WERI-Rb-1 (cell line): ENCODE measurements around the gene NR6A1.
A peak's percentile ranks its signal among the peaks of the same experiment; 100 is the strongest.

Experiments used
- DNase-seq: peaks from one replicate; pipeline ENCODE4 v3.0.0-alpha.2; 2020
- H3K27ac ChIP-seq: fragments of 250-450 bp; sonication (Bioruptor Pico); 2 replicates; pipeline ENCODE4 v1.5.1; 2020; ENCODE audit warnings: mild to moderate bottlenecking, moderate library complexity
- H3K27me3 ChIP-seq: fragments of 250-450 bp; sonication (Bioruptor Pico); 2 replicates; pipeline ENCODE4 v1.5.1; 2021; ENCODE audit warnings: mild to moderate bottlenecking, low read depth, moderate library complexity; ENCODE audit not compliant: insufficient read depth, severe bottlenecking
- H3K36me3 ChIP-seq: fragments of 250-450 bp; sonication (Bioruptor Pico); 2 replicates; pipeline ENCODE4 v1.5.1; 2020; ENCODE audit warnings: mild to moderate bottlenecking, moderate library complexity
- H3K4me3 ChIP-seq: 2 replicates; pipeline ENCODE4 v1.5.1; 2011; ENCODE audit warnings: low read depth, mild to moderate bottlenecking, control low read depth, low read length
- H3K9me3 ChIP-seq: fragments of 250-450 bp; sonication (Bioruptor Pico); 2 replicates; pipeline ENCODE4 v1.5.1; 2021; ENCODE audit warnings: mild to moderate bottlenecking, moderate library complexity; ENCODE audit not compliant: severe bottlenecking
- CTCF ChIP-seq: IDR thresholded peaks from 2 replicates; pipeline ENCODE4 v1.5.1; 2011; ENCODE audit warnings: low read depth, mild to moderate bottlenecking, control low read depth, inconsistent platforms, low read length

The NR6A1 gene

GRCh38 chr9:124544535-124544934 lies 226.6 kb downstream of the NR6A1 start:
- no peak for TF ChIP-seq CTCF
- Histone ChIP-seq H3K4me3 (no peak overlapping the region), H3K27me3 (no peaks in the 10 kb centered on the region), H3K27ac (peak overlapping the region; percentile 36), H3K9me3 (no peaks in the 10 kb centered on the region), H3K36me3 (peaks cover 31% of the 10 kb centered on the region)
- DNase-seq, result peak; percentile 47

DNA sequence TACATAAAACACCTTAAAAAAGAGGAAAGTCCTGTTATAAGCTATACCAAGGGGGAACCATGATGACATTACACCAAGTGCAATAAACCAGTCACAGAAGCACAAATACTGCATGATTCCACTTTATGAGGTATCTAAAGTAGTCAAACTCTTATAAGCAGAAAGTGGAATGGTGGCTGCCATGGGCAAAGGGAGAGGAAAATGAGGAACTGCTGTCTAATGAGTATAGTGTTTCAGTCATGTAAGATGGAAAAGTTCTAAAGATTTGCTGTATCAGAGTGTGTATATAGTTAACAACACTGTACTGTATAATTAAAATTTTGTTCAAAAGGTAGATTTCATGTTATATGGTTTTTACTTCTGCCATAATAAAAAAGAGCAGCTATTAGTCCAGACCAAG lies 229.3 kb downstream of the NR6A1 start:
- no peak for DNase-seq
- Histone ChIP-seq H3K4me3 (no peak overlapping the region), H3K36me3 (peaks cover 54% of the 10 kb centered on the region), H3K27me3 (no peaks in the 10 kb centered on the region), H3K27ac (no peak overlapping the region), H3K9me3 (no peaks in the 10 kb centered on the region)
- TF ChIP-seq CTCF, result no peak

DNA sequence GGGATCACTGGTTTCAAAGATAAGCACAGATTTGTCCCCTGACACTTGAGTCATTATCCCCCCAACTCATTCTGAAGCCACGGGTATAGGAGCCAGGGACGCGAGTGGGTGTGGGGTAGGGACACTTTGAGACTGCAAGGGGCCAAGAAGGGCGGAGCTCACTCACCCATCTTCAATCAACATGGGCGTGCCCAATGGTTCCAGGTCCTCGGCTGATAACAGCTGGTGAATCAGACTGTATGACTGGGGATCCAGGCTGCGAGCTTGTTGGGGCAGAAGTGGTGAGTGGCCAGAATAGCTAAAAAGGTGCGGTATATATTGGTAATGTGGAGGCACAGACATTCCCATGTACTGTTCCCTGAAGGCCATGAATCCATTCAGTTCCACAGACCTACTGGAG lies 233.2 kb downstream of the NR6A1 start:
- no peak for DNase-seq
- Histone ChIP-seq H3K27ac (no peak overlapping the region), H3K36me3 (peaks cover 74% of the 10 kb centered on the region), H3K4me3 (no peak overlapping the region), H3K27me3 (no peaks in the 10 kb centered on the region), H3K9me3 (no peaks in the 10 kb centered on the region)
- TF ChIP-seq CTCF, result no peak

- no peak for TF ChIP-seq CTCF
- H3K27me3 ChIP-seq, result no peaks in the 10 kb centered on the region
- H3K36me3 ChIP-seq, result peaks cover 79% of the 10 kb centered on the region
- DNase-seq, result peak; percentile 95
- no peaks in the 10 kb centered on the region for H3K9me3 ChIP-seq
- no peak overlapping the region for H3K4me3 ChIP-seq
- peak overlapping the region; percentile 85 for H3K27ac ChIP-seq
Observed at GRCh38 chr9:124535846-124536245, 235.3 kb downstream of the NR6A1 start.

DNA sequence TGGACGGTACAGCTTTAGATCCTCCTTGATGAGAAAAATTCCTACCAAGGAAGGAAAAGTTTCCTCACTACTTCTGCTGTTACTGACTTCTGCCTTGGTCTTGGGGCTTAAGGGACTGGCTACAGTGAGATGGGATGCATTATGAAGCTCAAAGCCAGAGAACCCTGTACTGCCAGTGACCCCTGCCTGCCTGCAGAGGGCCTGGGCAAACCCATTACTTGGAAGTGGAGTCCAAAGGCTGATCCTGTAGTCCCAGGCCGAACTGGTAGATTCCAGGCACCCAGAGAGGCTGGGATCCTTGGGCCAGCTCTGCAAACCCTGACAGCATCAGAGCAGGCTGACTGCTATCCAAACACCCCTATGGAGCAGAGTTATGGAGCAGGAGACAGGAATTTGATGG lies 238.2 kb downstream of the NR6A1 start:
- 0 out of 2 replicates have a peak, but pooled peaks have one; percentile 20 for TF ChIP-seq CTCF
- no peak overlapping the region for H3K4me3 ChIP-seq
- H3K9me3 ChIP-seq, result no peaks in the 10 kb centered on the region
- no peak overlapping the region for H3K27ac ChIP-seq
- peaks cover 85% of the 10 kb centered on the region for H3K36me3 ChIP-seq
- no peaks in the 10 kb centered on the region for H3K27me3 ChIP-seq
- DNase-seq, result no peak

GRCh38 chr9:124531115-124531514 lies 240.0 kb downstream of the NR6A1 start:
- peaks cover 91% of the 10 kb centered on the region for H3K36me3 ChIP-seq
- TF ChIP-seq CTCF, result no peak

More at GRCh38 chr9:124531115-124531514, 240.0 kb downstream of the NR6A1 start:
- Histone ChIP-seq H3K27ac (no peak overlapping the region), H3K9me3 (no peaks in the 10 kb centered on the region), H3K4me3 (no peak overlapping the region), H3K27me3 (no peaks in the 10 kb centered on the region)
- DNase-seq, result no peak
